Kidney glomerular epithelial cell (primary cell): ENCODE data around the gene SENP2.
"Not testable (repeated sequence)": the region's sequence is repeated elsewhere in the genome, so short reads cannot be mapped to it uniquely, and the experiment has no call there.

ENCODE experiments used
- DNase-seq: peaks from one replicate; lab custom pipeline; 2025; lab: John Stamatoyannopoulos, UW

Gene SENP2

DNA sequence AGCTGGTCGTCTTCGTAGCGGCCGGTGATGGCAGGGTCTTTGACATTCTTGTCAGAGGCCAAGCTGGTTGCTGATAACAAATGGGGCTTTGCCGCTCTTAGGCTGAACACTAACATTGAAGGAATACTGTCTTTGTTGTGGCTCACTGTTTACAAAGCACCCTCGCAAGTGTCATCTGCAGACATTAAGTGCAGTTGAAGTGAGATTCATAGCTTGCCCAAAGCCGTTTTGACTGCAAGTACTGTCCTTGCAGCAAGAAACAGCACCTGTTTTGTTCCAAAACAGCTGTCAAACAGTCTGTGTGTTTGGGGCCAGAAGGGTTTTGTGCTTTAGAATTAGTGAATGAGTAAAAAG is 568 bp downstream of the SENP2 start:
- DNase-seq = no peak

DNA sequence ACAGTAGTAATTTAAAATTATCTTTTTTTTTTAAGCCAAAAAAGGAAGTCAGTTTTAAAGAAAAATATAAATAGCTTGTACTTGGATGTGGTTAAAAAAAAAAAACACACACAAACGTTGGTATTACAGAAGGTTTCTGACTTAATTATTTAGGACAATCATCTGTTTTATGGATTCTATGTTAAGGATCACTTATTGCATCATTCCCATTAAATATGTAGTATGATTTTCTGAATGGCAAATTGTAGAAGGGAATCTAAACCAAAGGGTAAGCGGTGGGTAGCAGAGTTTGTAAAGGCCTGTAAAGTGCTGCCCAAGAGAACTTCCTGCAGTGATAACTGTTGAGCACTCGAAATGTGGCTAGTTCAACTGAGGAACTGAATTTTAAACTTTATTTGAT is 8.0 kb downstream of the SENP2 start:
- DNase-seq = no peak

DNA sequence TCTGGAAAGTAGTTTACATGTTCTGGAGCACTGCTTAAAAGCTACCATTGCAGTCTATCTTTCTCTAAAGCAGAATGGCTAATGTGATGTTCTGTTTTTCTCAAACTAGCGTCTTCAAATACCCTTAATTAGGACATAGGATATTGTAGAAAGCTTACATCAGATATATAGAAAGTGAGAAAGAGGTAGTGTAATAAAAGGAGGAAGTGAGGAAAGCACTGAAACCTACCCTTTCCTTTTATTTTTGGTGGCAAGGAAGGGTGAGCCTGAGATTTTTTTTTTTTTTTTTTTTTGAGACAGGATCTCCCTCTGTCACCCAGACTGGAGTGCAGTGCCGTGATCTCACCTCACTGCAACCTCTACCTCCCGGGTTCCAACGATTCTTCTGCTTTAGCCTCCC is 9.4 kb downstream of the SENP2 start:
- no peak for DNase-seq

DNA sequence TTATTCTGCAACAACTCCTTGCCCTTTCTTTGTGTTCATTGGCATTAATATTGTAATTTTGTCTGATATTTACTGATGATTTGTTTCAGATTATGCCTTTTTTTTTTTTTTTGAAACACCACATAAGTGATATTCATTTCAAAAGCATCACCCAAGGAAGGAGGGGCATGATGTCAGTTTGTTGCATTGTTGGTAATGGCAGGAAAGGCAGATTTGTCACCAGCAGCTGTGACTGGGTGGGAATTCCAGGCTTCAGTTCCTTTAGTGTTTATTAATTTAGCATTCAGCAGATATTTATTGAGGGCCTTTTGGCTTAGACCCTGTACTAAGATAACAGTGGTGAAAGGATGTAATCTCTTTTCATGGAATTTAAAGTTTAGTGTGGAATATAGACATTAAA is 19.5 kb downstream of the SENP2 start:
- DNase-seq = no peak

DNA sequence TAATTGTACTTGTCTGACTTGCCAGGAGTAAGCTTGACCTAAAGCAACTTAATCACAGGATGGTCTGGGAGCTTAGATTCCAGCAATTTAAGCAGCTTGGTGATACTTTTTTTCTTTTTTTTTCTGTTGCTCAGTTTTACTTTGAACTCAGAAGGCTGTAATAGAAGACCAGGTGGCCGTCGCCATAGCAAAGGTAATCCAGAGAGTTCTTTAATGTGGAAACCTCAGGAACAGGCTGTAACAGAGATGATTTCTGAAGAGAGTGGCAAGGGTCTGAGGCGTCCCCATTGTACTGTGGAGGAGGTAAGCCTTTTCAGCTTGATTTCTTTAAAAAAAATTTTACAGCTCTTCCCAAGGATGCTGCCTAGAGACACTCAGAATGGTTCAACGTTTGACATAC is 20.1 kb downstream of the SENP2 start:
- DNase-seq = no peak

DNA sequence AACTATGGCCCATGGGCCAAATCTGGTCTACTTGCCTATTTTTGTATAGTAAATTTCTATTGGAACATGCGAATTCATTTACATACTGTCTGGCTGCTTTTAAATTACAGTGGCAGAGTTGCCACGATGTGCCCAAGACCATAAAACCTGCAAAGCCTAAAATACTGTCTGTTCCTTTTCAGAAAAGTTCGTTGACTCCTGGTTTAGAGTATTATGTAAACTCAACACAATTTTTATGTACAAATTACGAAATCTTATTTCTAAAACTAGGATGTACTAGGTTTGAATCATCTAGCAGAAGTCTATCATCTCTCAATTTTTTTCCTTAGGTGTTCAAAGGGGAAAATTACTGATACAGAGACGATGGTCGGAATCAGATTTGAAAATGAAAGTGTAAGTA is 26.9 kb downstream of the SENP2 start:
- DNase-seq = no peak

DNA sequence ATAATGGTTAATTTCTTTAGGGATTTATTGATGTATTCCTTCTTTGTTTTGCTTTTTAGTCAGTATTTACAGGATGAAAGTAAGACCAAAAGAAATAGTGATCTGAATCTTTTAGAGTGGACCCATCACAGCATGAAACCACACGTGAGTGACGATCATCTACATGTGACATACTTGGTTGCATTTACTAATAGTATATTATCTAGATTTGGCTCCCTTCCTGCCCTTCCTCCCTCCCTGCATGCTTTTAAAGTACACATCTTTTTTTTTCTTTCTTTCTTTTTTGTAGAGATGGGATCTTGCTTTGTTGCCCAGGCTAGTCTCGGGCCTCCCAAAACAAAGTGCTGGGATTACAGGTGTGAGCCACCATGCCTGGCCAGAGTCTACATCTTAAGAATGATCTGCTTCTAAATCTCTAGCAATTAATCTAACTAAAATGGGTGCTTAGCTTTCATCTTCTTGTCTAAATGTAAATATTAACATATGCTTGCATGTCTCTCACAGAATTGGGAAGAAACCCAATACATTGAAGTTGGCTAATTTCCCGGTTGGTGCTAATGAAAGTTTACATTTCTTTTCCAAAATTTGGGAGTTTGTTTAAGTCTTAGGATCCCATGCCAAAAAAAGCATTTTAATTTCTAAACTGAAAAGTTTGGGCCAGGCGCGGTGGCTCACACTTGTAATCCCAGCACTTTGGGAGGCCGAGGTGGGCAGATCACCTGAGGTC is 38.0 kb downstream of the SENP2 start:
- DNase-seq = no peak

DNA sequence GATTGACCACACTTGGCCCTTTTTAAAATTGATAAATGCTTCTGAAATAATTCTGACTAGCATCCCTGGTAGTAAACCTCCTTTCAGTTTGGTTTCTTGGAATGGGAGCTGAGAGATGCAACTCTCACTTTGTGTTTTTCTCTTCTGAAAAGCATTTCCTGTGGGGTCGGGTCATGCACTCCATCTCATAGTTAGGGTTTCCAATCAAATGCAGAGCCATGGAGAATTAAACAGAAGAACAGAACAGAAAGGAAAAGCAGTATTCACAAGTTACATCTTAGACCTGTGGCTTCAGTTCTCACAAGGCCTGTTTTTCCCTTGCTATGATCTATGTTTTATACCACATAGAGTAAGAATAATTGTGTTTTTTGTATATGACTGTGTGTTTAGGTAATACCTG is 39.7 kb downstream of the SENP2 start:
- DNase-seq = no peak

DNA sequence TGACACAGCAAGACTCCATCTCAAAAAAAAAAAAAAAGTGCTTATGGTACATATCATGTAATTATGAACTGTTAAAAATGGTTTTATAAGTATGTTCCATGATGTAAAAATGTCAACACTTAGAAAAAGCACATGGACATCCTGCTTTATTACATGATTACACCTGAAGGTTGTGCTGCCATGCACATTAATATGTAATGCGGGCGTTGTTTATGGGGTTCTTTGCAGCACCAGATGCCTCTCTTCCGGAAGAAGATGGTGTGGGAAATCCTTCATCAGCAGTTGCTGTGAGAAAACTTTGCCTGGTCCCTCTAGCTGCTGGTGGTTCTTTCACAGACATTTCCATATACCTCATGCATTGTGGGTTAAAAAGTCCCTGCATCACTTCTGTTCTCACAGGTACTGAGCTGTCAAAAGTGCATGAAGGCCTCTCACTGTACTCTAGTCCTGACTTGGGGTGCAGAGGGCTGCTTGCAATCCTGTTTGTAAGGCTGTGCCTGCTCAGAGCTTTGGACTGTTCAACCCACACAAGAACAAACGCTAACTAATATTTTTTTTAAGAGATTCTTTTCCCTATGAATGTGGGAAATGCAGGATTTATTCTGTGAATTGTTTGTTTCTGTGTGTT is 43.6 kb downstream of the SENP2 start:
- no peak for DNase-seq

DNA sequence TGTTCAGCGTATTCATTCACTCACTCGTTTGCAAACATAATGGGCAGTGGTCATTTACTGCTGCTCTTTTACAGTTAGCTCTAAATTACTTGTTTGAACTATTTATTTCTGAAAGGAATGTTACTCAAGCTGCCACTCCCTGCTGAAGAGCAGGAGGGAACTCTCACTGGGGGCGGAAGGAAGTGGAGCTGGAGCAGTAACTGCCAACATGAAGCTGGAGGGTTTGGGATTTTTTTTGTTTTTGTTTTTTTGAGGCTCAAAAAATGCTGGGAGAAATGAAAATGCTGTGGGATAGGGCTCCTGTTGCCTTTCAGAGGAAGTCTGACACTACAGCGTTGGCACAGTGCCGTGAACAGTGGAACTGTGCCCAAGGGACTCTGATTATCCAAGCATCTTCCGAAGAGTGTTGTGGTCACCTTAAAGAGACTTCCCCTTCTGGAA is 44.1 kb downstream of the SENP2 start:
- no peak for DNase-seq

DNA sequence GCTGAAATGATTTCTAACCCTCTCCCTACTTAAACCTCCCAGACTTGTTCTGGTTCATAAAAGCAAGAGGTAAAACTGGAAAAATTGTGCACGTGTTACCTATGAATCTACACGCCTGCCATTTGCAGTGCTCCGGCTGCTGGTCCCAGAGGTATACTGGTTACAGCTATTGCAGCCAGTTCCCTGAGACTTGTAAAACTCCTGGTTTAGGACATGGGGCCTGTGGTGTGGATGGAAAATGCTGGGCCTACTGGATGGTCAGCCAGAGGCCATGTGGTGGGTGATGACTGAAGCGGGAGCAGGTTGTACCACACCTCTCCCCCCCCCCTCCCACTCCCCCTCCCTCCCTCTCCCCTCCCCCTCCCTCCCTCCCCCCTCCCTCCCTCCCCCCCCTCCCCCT is 45.0 kb downstream of the SENP2 start:
- no peak for DNase-seq

DNA sequence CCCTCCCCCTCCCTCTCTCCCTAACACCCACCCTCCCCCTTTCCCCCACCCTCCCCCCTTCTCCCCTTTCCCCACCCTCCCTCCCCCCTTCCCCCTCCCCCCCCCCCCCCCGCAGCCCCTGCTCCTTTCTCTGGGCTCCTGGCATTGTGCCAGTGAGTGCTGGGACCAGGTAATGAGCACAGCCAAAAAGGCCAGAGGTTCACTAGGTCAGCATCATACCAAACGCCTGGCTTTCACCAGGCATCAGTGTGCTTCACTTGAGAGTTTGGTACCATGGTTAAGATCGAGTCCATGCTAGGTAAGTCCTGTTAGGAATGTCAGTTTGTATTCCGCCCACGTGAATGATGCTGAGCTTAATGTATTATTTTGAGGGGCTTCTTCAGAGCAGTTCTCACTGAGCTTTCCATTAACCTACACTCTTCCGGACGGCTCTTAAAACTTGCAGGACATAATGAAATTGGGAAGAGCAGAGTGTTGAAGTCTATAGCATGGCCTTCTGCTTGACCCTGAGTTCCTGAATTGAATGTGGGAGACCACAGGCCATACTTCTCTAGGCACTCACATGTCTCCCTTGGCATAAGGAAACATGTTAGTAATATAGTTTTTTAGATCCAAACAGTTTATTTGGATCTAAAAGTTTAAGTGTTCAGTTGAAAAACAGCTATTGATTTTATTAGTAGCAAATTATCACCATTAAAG is 45.6 kb downstream of the SENP2 start:
- no peak for DNase-seq

DNA sequence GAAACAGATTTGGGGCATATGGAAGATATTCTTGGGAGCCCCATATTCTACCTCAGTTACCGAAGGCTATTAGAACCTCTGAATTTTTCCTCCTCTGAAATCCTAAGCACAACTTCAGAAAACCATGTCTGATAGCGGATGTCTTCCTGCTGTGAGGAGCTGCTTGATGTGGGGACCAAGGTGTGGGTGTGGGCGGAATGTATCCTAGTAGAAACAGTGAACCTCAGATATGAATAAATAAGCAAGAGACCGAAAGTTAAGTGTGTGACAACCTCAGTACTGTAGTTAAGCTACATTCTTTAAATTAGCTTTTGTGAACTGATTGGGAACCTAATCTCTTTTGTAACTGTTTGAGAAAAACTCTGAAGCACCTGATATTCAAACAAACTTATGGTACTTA is 46.9 kb downstream of the SENP2 start:
- no peak for DNase-seq

DNA sequence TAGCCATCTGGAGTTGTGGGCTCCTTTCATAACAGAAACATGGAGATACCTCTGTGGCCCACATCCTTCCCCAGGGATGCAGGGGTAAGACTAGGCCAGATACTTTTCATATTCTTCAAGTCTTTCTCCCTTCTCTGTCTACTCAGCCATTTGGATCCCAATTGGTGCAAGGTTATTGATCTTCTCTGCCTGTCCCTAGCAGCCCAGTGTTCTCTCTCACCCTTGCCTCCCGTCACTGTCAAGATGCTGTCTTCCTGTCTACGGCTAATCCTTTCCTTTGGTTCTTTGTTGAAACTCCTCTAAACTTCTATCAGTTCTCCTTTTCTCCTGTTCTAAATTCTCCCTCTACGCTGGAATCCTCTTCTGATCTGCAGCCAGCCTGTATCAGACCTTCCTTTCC is 51.3 kb downstream of the SENP2 start:
- no peak for DNase-seq

DNA sequence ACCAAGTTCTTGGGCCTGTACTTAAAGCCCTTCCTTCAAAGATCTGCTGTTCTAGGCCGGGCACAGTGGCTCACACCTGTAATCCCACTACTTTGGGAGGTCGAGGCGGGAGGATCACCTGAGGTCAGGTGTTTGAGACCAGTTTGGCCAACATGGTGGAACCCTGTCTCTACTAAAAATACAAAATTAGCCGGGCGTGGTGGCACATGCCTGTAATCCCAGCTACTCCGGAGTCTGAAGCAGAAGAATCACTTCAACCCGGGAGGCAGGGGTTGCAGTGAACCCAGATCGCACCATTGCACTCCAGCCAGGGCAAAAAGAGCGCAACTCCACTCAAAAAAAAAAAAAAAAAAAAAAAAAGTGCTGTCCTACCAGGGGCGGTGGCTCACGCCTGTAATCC is 52.6 kb downstream of the SENP2 start:
- DNase-seq = not testable (repeated sequence)

DNA sequence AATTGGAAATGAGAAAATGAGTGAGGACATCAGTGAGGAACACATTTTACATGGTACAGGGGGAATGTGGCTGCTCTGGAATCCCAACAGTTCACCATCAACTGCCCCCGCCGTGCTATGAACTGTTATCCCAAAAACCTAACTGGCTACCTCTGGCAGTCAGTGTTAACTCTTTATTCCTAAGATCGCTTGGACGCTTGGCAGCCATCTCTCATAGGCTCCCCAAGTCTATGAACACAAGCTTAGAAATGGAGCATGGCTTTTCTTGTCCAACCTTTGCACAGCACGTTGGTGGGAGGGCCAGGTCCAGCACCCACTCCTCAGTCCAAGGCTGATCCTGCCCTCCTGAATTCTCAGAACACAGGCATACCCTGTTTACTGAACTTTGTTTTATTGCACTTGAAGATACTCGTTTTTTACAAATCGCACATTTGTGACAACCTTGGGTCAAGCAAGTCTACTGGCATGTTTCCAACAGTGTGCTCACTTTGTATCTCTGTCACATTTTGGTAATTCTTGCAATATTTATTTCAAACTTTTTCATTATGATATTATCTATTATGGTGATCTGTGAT is 53.6 kb downstream of the SENP2 start:
- DNase-seq = no peak

DNA sequence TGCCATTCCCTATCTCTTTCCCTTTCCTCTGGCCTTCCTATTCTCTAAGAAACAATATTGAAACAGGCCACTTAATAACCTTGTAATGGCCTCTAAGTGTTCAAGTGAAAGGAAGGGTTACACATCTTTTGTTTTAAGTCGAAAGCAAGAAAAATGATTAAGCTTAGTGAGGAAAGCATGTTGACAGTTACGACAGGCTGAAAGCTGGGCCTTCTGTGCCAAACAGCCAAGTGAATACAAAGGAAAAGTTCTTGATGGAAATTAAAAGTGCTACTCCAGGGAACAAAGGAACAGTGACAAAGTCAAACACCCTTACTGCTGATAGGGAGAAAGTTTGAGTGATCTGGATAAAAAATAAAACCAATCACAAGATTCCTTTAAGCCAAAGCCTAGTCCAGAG is 54.2 kb downstream of the SENP2 start:
- DNase-seq = no peak

DNA sequence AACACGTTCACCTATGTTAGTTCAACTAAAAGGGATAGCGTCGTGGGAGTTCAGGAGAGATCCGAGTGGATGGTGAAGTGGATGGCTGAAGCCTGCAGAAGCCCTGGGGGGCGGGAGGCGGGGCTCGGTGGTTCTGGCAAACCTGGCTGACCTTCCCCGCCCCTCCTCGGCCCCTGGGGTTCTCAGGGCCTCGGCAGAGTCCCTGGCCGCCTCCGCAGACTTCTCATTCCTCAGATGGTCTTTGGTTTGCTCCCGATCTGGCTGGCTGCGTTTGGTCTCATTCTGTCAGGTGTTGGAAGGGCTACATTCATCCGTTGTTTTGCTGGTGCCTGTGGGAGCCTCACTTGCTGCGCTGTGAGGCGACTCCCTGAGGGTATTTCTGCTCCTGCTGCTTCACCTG is 59.1 kb downstream of the SENP2 start:
- not testable (repeated sequence) for DNase-seq

DNA sequence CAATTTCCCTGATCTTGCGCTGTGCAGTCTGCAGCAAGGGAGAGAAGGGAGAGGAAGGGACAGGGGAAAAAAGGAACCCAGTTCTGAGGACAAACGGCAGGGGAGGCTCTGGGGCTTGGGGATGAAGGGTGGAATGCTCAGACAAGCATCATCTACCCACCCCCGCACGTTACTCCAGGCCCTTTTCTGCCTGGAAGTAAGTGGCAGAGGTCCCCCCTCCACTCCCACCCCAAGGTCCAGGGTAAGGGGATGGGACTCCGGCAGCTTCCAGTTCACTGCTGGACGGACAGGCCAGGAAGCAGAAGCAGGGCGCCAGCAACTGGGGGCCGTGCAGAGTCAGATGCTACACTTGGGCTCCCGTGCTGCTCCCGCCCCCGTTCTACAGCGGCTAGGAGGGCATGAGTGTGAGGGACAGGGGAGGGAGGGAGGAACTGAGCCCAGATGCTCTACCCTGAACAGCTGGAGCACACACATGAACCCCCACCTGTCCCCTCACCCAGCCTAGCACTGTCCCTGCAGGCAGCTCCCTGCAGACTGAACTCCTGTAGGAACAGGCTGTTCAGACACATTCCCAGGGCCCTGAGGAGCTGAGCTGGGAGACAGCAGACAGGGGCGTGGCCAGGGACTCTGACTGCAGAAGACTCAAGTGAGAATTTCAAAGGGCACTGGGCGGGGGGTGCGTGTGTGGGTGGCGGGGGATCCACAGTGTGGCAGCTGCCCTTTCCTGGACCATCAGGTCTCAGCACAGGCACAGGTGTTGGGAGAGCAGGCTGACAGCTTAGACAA is 59.7 kb downstream of the SENP2 start:
- no peak for DNase-seq

DNA sequence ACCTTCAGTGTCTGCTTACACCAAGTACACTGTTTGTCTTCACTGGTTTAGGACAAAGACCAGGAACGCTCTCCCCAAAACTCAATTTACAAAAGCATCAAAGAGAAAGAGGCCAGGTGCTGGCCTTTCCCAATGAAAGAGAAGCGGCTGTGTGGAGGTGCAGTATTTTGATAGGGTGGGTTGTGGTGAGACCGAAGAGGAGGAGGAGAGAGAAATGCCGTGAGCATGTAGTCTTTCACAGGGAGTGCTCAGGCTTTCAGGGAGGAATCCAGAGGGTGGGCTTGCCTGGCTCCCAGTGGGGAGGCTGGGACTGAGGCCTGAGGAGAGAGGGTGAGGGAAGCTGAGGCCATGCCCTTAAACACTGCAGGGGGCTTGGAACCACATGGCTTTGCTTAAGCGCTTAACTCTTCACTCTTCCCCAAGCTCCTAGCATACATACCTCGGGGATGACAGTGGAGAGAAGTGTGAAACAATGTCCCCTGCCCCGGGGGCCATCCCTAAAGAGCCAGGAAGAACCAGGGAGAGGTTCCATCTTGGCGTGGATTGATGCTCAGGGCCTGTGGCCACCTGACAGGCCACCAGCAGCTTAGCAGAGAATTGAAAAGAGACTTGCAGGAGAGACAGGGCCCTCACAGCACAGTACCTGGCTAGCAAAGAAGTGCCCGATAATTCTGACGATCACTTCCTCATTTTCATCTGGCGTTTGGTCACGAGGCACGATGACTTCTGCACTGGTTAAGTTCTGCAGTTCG is 60.5 kb downstream of the SENP2 start:
- no peak for DNase-seq

DNA sequence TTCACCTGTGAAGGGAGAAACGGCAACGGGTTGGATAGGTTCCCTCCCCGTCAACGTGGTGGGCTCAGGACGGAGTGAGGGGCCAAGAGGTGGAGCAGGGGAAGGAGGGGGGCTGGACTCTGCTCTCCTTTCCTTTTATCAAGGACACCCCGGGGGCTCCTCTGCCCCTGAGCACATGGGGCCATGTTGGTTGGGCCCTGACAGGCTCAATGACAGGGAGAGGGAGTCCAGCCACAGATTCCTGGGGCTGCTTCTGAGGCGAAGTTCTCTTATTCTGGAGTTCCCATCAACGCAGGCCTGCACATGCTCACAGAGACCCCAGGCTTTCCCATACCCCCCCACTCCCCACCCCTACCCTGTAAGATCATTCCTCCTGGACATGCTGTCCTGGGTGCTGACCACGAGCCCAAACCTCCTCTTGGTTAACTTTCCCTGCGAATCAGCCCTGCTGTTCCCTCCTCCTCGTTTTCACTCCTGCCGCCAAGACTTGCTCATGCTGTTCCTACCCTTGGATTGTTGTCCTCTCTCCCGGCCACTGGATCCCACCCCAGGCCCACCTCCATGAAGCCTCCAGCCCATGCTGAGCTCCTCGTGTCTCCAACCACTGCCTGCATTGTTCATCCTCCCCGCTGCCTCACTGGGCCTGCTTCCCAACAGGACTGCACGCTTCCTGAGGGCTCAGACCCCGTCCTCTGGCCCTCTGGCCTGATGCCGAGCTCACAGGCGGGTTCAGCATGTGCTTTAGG is 61.2 kb downstream of the SENP2 start:
- DNase-seq = no peak
